ENCODE data around the gene KCNC3.
"Not testable (repeated sequence)": the region's sequence is repeated elsewhere in the genome, so short reads cannot be mapped to it uniquely, and the experiment has no call there.

Gene KCNC3

DNA sequence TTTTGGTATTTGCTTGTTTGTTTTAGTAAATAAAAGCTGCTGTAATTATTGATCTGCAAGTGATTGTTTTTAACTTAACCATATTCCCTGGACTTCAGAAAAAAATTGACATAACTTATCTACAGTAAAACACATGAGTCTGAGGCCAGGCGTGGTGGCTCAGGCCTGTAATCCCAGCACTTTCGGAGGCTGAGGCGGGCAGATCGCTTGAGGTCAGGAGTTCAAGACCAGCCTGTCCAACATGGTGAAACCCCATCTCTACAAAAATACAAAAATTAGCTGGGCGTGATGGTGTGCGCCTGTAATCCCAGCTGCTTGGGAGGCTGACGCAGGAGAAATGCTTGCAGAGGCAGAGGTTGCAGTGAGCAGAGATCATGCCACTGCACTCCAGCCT lies 24.3 kb upstream of the KCNC3 start:
- DNase-seq, result not testable (repeated sequence)

- no peak for DNase-seq
Observed at GRCh38 chr19:50352242-50352641, 23.1 kb upstream of the KCNC3 start.

DNA sequence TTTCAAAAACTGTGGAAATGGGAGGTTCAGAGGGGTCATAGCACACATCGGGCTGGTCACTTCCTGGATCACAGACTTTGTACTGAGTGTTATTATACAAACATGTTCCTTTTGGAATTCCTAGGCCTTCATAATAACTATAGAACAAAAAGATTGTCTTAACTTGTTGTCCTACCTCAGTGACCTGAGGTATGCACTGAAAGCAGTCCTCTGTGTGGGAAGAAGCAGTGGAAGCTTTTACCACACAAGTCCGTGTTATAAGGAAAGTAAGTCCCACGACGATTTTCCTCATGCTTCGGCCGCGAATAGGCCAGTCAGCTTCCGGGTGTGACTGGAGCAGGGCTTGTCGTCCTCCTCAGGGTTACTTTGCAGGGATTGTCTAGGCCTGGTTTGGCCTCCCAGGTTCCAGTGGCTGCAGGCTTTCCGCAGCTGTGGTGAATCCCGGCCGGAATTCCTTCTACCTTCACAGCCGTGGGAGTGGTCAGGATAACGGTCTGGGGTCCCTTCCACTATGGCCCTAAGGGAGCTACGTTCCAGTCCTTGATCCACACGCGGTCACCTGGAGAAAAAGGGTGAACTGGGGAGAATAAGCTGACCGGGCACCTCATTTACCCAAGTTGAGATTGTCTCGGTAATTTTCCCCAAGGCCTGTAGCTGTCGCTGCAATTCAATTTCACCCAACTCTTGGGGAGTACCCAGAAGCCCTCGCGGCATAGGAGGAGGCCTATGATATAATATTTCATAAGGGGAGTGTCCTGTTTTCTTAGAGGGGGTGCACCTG lies 20.3 kb upstream of the KCNC3 start:
- no peak for DNase-seq

DNA sequence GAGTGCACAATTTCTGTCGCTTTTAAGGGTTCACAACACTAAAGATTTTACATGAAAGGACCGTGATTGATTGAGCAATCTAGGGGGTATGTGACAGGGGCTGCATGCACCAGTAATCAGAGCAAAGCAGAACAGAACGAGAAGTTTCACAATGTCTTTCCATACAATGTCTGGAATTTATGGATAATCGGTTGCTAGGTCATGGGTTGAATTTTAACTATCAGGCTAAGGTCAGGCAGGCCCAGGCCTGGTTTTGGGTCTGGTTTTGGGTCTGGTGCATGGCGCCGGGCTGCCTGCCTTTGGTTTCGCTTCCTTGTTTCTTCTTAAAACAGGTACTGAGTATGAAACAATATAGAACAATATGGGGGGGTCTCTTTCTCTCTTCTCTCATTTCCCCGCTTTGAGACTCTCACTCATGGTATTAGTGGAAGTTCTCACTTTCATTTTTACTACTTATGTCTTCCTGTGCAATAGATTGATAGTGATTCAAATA lies 18.0 kb upstream of the KCNC3 start:
- peak; percentile 66 for DNase-seq

DNA sequence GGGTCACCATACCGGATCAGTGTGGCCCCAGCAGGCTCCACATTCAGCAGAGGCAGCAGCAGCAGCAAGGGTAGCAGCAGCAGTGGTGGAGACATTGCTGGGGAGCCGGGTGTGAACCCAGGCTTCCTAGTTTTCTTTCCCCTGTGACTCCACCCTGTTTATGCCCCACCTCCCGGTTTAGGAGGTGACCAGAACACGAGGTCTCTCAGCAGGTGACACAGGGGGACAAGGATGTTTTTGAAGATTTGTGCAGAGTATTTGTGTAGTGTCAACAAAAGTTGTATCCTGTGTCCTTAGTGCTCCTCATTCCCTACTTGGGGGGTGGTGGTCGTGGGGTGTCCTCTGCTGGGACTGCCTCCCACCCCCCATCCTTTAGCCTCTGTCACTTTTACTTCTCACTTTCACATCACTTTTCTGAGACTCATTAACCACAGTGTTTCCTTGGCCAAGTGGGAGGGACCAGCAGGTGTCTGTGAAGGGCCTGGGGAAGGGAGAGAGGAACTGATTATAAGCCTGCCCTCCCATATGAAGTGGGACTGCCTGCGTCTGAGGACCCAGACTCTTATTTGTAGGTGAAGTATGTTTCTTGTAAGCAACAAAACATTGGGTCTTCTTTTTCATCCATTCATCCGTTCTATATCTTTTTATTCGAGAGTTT lies 15.6 kb upstream of the KCNC3 start:
- DNase-seq, result peak; percentile 69

DNA sequence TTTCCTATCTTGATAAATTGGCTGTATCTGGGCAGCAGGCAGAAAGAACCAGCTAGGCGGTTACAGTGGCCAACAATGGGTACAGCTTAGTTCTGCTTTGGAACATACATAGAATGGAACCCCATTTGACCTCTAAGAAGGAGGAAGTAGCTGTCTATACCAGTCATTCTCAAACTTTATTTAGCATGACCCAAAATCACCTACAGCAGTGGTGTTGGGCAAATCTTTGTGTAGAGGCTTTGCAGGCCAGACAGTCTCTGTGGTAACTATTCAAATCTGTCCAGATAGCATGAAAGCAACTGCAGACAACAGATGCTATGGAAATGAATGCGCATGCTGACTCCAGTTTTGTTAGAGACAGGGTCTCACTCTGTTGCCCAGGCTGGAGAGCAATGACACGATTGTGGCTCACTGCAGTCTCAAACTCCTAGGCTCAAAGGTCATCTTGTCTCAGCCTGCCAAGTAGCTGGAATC lies 12.0 kb upstream of the KCNC3 start:
- peak; percentile 37 for DNase-seq

DNA sequence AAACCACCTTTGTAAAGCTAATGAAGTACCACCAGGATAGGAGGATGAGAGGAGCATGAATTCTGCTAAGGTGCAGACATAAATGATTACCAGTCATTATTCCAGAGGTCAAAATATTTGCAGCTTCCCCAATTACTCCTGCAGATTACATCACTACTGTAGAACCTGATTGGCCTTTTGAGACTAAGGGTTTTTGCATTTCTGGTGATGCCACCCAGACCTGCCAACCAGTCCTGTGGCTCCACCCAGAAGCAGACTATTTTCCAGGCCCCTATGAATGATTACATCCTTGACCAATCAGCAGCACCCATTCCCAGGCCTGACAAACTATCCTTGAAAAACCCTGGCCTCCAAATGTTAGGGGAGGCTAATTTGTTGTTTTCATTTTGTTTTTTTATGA lies 11.2 kb upstream of the KCNC3 start:
- no peak for DNase-seq

GRCh38 chr19:50337031-50337430 lies 7.9 kb upstream of the KCNC3 start:
- DNase-seq, result not testable (repeated sequence)

- DNase-seq, result no peak
Observed at GRCh38 chr19:50334741-50335421, 5.7 kb upstream of the KCNC3 start.

GRCh38 chr19:50333737-50334617 lies 4.8 kb upstream of the KCNC3 start:
- DNase-seq, result no peak

DNA sequence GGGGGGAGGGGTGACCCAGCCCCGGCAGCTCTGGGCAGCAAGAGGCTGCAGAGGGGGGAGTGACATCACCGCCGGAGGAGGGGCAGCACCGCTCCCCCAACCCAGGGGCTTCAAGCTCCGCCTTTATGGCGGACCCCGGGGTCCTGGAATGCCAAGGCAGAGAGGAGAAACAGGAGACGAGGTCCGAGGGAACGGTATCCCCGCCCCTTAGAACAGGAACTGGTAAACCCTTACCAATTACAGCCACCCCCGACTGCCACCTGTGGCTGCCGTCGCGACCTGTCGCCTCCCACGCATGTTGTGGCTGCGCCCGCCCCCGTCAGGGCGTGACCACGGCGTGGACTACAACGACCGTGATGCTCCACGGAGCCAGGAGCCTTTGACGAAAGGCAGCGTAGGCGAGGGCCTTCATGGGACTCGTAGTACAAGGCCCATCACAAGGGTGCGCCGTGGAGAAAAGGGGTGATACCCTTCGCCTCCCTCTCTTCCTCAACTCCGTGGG lies 4.1 kb upstream of the KCNC3 start:
- peak; percentile 94 for DNase-seq

- no peak for DNase-seq
Observed at GRCh38 chr19:50332244-50333038, 3.3 kb upstream of the KCNC3 start.

DNA sequence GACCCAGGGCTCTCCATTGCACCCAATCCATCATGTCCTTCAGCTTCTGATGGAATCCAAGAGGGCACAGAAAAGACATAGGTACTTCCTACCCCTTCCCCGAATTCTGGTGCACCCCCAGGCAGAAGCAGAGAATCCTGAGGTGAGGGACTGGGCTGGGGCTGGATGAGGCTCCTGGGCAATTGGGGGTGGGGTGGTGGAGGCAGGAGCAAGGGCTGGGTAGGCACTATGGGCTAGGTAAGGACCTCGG lies 2.7 kb upstream of the KCNC3 start:
- DNase-seq, result no peak

DNA sequence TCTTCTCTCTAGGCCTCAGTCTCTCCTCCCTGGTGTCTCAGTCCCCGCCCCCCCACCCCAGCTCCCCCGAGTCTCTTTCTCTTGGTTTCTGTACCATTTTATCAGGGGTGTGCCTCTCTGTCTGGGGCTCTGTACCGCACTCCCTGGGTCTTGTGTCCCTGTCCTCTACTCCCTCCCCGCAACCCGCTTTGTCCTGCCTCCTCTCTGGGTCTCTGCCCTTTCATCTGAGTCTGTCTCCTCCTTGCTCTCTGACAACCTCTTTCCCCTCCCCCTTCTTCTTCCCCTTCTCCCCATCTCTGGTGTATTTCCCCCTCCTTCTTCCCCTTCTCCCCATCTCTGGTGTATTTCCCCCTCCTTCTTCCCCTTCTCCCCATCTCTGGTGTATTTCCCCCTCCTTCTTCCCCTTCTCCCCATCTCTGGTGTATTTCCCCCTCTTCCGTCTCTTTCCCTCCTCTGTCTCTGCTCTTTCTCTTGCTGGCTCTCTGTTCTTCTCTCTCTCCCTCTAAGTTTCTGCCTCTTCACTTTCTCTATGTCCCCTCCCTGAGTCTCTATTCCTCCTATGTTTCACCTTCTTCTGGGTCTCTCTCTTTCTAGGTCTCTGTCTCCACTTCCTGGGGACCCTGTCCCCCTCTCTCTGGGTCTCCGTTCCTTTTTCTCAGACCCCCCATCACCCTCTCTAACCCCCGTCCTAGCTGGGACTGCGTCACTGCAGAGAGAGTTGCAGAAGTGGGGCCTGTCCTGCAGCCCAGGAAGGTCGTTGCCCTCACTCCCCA lies 2.2 kb upstream of the KCNC3 start:
- DNase-seq, result peak; percentile 35

- DNase-seq, result peak; percentile 89
Observed at GRCh38 chr19:50330365-50331078, 1.3 kb upstream of the KCNC3 start.

- not testable (repeated sequence) for DNase-seq
Observed at GRCh38 chr19:50329926-50330294, 733 bp upstream of the KCNC3 start.

DNA sequence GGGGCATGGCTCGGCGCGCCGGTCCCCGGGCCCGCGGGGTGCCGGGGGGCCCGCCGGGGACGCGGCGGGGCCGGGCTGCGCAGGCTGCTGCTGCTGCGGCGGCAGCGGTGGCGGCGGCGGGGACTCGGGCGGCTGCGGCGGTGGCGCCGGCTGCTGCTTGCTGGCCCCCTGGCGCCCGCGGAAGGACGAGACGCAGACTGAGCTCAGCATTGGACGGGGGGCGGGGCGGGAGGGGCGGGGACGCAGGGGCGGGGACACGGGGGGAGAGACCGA lies 368 bp downstream of the KCNC3 start:
- no peak for DNase-seq

DNA sequence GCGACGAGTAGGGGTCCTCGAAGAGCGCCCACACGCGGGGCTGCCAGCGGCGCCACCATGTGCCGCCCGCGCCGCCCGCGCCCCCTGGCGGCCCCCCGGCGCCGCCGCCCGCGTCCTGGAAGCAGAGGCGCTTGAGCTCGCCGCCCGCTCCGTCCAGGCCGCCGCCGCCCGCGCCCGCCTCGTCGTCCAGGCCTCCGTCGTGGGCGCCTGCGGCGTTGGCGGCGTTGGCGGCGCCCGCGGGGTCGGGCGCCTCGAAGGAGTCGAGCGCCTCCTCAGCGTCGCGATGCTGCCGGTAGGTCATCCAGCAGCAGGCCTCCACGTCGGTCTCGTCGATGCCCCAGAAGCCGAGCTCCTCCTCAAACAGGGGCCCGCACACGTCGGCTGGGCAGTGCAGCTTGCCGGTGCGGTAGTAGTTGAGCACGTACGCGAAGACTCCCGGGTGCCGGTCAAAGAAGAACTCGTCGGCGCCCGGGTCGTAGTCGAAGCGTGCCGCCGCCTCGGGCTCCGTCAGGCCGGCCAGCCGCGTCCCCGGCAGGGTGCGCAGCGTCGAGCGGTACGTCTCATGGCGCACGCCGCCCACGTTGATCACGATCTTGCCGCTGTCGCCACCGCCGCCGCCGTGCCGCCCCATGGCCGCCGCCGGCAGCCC lies 829 bp downstream of the KCNC3 start:
- no peak for DNase-seq

- no peak for DNase-seq
Observed at GRCh38 chr19:50327461-50328223, 1.5 kb downstream of the KCNC3 start.
